Suppressor macrophage treated with lipopolysaccharide for 1 hour (primary cell): ENCODE results near the gene GMEB1.
A peak's percentile ranks its signal among the peaks of the same experiment; 100 is the strongest.
"Not testable (repeated sequence)": the region's sequence is repeated elsewhere in the genome, so short reads cannot be mapped to it uniquely, and the experiment has no call there.

Experiments
- DNase-seq, 3 donors: peaks; one replicate each; pipeline ENCODE4 v3.0.0-alpha.2; 2020 to 2022

GMEB1 gene, protein sequence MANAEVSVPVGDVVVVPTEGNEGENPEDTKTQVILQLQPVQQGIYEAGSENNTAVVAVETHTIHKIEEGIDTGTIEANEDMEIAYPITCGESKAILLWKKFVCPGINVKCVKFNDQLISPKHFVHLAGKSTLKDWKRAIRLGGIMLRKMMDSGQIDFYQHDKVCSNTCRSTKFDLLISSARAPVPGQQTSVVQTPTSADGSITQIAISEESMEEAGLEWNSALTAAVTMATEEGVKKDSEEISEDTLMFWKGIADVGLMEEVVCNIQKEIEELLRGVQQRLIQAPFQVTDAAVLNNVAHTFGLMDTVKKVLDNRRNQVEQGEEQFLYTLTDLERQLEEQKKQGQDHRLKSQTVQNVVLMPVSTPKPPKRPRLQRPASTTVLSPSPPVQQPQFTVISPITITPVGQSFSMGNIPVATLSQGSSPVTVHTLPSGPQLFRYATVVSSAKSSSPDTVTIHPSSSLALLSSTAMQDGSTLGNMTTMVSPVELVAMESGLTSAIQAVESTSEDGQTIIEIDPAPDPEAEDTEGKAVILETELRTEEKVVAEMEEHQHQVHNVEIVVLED

DNA sequence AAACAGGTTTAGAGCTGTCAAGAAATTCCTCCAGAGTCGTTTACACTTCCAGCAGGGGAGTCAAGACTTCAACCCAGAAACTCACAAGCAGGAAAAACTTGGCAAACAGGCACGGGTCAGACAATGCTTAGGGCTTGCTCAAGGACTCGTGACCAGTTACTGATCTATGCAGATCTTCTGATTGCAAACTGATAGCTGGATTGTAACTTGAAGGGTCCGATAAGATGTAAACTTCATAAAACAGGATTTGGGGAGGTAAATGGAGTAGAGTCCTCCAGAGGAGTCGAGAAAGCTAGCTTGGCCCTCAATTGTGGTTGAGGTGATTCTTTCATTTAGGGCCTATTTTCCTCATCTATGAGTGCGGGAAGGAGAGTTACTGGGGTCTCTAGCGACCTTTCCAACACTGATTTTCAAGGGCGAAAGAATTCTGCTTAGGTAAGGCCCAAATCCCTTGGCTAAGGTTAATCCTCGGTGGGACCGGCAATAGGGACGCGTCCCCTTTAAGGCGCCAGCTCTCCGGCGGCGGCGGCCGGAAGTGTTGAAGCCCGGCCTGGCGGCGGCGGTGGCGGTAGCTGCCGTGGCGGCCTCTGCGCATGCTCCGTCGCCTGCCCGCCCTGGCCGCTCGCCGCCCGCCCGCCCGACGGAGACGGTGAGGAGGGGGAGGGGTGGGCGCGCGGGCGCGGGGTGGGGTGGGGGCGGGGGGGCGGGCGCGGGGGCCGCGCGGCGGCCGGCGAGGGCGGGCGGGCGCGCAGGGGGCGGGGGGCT lies at the start of gene GMEB1:
GMEB1 (plus strand) TSS at position 594 of the 765 bp plus-strand sequence. CDS start 14,829 bp downstream, outside the sequence.
- peak; percentile 91 to 97 (median 96) for DNase-seq

DNA sequence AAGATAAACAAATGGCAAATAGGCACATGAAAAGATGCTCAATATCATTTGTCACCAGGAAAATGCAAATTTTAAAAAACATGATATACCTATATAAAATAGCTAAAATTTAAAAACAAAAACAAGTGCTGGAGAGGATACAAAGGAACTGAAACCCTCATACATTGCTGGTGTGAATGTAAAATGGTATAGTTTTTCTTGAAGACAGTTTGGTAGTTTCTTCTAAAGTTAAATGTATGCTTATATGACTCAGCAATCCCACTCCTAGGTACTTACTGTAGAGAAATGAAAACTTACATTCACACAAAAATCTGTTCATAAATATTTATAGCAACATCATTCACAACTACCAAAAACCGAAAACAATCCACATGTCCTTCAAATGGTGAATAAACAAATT lies 36.9 kb upstream of the GMEB1 start:
- DNase-seq, result no peak

DNA sequence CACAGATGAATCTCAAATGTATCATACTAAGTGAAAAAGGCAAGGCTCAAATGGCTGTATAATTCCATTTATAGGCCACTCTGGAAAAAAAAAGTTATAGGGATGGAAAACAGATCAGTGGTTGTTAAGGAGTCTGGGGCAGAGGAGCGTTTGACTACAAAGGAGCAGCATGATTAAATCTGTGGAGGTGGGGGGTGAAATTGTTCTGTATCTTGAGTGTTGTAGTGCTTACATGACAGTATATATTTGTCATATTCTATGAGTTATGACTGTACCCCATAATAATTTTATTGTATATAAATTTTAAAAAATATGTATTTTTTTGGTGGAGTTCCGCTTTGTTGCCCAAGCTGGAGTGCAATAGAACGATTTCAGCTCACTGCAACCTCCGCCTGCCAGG lies 36.0 kb upstream of the GMEB1 start:
- no peak for DNase-seq

DNA sequence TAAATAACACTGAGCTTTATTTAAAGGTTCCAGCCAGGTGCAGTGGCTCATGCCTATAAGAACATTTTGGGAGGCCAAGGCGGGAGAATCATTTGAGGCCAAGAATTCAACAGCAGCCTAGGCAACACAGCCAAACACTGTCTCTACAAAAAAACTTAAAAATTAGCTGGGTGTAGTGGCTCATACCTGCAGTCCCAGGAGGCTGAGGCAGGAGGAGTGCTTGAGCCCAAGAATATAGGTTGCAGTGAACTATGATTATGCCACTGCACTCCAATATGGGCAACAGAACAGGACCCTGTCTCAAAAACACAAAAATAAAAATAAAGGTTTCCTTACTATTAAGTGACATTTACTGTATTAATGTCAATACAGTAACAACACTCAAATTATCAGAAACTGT lies 27.8 kb upstream of the GMEB1 start:
- peak in 1 of 3 donors; percentile 27 for DNase-seq

DNA sequence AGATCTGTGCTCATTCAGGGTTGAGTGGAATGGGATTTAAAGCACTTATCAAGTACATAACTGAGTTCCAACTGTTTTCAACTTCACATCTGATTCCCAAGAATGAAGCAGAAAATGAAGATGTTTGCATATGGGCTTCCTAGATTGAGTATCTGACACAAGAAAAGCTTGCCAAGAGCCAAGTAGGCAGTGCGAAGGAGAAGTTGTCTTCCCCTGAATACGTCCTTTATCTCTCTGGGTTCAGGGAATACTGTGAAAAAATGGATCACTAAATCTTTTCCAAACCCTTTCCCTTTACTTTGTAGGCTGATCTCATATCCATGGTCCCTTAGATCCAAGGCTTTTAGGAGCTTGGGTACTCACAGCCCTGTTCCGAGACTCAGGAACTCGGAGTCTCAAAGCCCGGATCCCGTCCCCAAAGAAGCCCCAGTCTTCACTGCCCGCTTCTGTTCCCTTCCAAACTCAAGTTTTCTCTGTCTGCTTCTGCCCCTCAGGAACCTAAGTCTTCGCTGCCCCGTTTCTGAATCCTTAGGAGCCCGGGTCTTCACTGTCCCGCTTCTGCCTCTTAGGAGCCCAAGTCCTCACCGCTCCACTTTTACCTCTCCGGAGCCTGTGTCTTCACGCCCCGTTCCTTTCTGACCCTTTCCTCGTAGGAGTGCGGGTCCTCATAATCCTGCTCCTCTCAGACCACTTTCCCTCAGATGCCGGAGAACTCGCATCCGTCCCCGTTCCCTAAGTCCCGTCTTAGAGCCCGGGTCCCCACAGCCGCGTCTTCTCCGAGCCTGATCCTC lies 26.3 kb upstream of the GMEB1 start:
- DNase-seq, result peak; percentile 17 to 29 (median 22)

DNA sequence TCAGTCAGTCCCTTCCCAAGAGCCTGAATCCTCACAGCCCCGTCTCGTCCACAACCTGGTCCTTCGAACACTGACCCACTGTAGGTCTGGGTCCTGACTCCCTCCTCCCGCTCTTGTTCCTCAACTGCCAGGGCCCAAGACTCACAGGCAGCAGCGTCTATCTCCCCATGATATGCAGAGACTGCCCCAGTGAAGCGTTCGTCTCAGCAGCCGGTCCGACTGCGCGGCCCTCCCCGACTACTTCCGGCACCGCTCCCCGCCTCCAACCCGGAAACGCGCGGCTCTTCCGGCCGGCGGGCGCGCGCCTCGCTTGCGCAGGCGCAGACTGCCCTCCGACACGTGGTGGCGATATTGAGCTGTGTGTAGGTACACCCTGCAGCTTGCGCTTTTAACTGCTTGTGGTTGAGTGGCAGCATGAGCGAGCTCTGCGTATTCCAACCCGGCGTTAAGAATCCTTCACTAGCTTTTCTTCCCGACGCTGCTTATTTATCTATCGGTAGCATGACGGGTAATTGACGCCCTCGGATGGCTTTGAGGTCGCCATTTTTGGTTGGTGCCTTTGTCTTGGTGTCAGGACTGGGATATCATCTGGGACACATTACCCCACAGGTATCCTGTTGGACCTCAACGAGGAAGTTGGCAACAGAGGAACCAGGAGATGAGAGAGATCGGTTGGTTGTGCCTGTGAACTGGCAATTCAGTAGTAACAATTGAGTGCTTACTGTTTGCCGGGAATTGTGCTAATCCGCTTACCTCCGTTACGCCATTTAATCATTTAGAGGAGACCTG lies 25.5 kb upstream of the GMEB1 start, which contains the start of gene TAF12:
TAF12 (minus strand) TSS at position 221 of the 789 bp plus-strand sequence. CDS start 20,986 bp downstream, outside the sequence.
- DNase-seq, result peak; percentile 97 to 98 (median 98)

DNA sequence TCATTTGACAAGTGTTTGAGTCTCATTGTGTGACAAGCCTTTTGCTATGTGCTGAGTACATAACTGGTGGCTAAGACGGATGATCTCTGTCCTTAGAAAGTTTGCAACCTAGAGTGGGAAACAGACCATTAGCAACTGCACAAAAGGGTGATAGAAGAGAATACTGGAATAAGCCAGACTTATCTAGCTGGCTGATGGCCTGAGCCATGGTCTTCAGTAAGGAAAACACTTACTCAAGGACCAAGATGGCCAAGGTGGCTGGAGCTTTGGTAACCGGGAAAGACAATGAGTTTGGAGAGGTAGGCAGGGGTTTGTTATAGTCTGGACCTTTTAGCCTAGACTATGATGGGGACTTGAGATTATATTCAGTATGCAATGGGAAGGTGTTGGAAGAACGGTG lies 24.1 kb upstream of the GMEB1 start:
- DNase-seq, result no peak

DNA sequence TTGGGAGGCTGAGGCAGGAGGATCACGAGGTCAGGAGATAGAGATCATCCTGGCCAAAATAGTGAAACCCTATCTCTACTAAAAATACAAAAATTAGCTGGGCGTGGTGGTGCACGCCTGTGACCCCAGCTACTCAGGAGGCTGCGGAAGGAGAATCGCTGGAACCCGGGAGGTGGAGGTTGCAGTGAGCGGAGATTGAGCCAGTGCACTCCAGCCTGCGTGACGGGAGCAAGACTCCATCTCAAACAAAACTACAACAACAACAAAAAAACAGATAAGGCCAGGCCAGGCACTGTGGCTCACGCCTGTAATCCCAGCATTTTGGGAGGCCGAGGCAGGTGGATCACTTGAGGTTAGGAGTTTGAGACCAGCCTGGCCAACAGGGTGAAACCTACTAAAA lies 23.2 kb upstream of the GMEB1 start:
- not testable (repeated sequence) for DNase-seq

DNA sequence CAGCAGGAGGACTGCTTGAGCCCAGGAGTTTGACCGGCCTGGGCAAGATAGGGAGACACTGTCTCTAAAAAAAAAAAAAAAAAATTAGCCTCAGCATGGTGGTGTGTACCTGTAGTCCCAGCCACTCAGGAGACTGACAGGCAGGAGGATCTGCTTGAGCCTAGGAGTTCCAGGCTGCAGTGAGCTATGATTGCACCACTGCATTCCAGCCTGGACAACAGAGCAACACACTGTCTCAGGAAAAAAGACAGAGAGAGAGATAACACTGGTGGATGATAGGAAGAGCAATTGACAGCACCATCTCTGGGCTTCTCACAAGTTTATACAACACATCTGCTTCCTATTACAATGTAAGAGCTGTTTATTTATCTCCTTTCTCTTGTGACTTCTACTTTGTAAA lies 22.5 kb upstream of the GMEB1 start:
- DNase-seq, result no peak

DNA sequence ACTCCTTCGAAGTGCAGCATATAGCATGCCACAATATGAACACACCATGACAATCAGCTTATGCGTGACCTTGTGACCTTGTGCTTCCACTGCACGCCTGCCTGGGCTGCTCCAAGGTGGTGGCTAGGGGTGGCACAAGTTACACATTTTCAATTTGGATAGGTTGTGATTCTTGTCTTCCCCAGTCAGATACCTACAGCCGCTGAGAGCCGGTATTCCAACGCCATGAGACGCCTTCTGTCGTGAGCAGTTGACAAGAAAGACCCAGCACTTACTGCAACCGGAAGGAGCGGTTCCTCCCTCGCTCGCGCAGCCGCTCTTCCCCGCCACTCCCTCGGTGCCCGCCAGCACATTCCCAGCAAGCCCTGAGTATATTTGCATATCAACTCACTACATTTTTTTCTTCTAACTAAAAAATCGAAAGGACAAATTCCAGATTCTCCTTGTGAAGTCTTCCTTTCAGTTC lies 20.5 kb upstream of the GMEB1 start:
- peak; percentile 94 to 95 (median 95) for DNase-seq

DNA sequence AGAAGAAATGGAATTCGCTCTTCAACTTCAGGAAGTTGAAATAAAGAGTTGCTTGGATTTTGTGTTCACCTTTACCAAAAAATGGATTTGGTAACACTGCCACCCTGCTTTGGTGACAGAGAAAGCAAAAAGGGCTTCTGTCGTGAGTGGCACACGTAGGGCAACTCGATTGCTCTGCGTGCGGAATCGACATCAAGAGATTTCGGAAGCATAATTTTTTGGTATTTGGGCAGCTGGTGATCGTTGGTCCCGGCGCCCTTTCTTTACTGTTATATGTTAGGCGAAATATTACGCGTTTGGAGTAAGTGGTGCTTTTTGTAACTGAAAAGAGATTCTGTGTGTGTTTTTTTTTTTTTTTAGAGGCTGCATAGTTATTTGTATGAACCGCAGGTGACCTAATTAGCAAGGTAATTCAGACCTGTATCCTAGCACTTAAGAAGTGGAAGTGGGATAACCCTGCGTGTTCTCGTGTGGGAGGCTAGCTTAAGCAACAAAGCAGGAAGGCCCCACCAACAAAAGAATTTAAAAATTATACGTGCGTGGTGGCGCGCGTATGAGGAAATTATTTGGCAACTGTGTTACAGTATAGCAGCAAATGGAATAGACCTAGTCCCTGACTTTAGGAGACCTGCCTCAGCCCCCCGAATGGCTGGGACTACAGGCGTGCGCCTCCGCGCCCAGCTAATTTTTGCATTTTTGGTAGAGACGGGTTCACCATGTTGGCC lies 19.9 kb upstream of the GMEB1 start, which contains the start of gene RNU11:
RNU11 (plus strand) TSS at position 127 of the 725 bp plus-strand sequence.
- peak; percentile 95 to 99 (median 99) for DNase-seq

DNA sequence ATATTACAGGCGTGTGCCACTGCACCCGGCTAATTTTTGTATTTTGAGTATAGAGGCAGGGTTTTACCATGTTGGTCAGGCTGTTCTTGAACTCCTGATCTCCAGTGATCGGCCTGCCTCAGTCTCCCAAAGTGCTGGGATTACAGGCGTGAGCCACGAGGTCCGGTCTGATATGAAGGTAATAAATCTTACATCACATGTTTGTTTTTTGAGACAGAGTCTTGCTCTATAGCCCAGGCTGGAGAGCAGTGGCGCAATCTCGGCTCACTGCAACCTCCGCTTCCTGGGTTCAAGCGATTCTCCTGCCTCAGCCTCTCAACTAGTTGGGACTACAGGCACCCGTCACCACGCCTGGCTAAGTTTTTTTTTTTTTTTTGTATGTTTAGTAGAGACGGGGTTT lies 15.5 kb upstream of the GMEB1 start:
- DNase-seq, result not testable (repeated sequence)

DNA sequence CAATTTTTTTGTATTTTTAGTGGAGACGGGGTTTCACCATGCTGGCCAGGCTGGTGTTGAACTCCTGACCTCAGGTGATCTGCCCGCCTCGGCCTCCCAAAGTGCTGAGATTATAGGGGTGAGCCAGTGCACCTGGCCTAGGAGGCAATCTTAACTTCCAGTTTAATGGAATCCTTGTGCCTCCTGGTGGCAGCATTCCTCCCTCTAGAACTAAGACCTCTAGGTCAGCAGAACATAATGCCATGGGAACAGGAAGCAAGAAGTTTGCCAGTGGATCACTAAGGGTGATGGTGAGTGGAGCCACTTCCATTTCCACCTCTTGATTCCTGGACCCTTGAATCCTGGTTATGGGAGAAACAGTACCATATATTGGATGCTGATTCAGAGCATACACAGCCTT lies 14.7 kb upstream of the GMEB1 start:
- DNase-seq, result peak; percentile 40 to 50 (median 46)

DNA sequence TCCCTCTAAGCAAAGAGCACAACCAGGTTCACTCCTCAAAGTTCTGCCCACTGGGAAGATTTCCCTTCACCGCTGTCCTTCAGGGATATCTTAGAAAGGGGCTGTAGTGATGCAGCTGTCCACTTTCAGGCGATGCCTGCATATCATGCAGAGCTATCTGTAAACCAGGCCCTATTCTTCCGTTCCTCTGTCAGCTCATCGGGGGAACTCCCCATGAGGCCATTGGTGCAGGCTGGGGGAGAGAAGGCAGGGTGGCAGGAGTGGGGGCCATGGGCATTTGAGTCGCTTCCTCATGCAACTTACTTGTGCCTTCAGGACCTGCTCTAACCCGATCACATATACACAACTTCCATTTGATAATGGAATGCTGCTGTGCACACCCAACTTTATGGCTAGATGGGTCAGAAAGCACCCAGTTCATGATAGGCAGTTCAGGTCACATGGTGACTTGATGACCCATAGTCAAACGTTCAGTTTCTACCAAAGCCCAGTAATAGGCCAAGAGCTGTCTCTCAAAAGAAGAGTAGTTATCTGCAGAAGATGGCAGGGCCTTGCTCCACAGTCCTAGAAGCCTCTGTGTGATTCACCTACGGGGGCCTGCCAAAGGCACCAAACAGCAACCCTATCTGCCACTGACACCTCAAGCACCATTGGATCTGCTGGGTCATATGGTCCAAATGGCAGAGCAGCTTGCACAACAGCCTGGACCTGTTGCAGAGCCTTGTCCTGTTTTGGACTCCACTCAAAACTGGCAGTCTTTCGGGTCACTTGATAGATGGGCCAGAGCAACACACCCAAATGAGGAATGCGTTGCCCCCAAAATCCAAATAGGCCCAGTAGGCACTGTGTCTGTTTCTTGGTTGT lies 12.9 kb upstream of the GMEB1 start:
- peak in 2 of 3 donors; percentile 8 to 16 for DNase-seq

DNA sequence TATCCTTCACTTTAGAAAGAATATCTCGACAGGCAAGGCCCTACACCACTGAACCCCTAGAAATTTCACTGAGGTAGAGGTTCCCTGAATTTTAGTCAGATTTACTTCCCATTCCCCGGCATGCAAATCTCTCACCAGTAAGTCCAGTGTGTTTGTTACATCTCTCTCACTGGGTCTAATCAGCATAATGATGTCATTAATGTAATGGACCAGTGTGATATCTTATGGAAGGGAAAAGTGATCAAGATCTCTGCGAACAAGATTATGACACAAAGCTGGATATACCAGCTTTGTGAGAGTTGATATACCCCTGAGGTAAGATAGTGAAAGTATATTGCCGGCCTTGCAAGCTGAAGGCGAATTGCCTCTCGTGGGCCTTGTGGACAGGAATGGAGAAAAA lies 12.2 kb upstream of the GMEB1 start:
- no peak for DNase-seq

DNA sequence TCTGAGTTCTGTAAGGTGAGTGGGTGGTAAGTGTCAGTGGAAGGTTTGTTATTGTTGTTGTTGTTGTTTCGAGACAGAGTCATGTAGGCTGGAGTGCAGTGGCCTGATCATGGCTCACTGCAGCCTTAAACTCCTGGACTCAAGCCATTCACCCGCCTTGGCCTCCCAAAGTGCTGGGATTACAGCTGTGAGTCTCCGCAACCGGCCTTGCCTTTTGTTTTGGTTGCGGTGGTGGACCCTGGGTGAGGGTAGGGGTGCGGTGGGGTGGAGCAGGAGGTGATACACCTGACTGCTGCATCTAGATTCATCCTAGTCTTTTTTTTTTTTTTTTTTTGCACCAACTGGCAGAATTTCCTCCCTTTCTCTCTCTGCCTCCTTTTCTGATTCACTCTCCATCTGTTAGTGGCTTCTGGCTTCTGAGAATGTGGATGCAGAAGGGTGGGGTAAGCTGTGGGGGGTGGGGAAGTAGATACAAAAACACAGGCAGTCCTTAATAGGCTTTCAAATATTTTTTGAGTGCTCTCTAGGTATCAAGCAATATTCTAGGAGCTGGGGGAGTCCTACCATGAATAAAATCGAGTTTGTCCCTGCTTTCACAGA lies 4.6 kb upstream of the GMEB1 start:
- no peak for DNase-seq

DNA sequence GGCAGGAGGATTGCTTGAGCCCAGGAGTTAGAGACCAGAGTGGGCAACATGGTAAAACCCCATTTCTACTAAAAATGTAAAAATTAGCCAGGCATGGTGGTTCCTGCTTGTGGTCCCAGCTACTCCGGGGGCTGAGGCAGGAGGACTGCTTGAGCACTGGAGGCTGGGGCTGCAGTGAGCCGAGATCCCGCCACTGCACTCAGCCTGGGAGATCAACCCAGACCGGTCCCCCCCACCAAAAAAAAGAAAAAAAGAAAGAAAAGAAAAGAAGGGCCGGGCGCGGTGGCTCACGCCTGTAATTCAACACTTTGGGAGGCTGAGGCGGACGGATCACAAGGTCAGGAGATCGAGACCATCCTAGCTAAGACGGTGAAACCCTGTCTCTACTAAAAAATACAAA lies 1.8 kb upstream of the GMEB1 start:
- no peak for DNase-seq

DNA sequence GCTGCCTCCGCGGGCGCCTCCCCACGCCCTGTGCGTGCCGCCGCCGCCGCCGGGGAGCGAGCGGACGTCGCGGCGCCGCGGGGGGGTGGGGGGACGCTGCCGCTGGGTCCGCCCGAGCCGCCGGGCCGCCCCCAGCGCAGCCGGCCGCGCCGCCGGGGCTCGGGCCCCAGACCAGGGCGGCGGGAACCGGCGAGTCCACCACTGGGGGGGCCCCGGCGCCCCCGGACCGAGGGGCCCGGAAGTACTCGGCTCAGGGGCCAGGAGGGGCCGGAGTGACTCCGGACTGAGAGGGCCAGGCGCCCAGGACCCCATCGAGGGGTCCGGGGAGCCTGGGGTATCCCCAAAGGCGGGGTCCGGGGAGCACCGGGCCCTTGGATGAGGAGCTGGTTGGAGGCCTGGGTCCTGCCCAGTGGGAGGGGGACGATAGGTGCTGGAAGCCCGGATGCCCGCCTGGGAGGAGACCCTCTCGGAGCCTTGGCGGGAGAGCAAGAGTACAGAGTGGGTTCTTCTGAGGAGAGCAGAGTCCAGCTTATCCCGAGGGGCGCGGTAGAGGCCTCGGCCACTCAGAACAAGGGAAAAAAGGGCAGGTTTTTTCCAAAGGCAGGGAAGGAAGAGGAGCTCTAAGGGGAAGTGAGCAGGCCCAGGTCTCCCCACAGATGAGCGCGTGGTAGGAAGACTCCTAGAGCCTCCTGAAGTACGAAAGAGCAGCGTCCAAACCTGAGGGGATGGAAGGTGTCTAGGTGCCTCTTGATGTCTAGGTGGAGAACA lies 556 bp downstream of the GMEB1 start:
- DNase-seq, result peak; percentile 46 to 88 (median 46)
